ENCODE data around the gene FAM222B. TPM values are rescaled to one million over a fixed set of nuclear protein-coding genes. Genes with fewer than 3 reads are reported as not detected.

Gene FAM222B
- total and polyA plus RNA-seq, 3 experiments from 2014 or later: 19.3 to 21.5 (median 20.6) TPM

DNA sequence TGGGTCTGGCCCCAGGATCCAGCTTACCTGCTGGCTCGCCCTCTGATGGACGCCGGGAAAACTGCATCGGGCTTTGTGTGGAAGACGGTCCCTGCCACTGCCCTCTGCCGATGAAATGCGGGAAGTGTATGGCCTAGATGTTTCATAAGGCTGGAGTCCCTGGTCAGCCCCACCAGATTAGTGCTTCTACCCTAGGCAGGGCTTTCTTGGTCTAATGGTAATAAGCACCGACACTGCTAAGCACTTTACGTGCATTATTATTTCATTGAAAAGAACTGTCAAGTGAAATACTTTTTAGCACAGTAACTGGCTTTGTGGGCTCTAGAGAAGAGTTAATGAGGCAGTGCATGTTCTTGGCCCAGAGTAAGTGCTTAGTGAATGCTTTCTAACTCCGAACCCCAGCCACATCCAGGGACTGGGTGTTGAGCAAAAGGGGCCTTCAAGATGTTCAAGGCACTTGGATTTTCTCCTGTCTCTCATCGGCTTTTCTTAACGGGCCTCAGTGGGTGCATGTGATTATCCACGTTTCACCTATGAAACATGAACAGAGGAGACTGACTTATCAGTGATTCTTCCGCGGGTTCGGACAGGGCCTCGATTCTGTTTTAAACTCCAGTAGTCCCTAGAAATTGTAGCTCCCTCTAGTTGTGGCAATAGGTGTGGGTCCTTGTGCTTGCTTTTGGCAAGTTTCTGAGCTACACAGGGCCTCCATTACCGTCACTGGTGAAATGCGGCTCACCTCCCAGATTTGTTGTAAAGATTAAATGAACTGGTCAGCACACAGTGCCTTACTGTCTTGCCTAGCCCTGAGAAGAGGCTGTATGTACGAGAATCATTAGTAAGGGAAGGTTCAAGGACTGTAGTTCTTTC is 92.2 kb downstream of the FAM222B start:
- H3K4me1 ChIP-seq (ENCODE audit: insufficient read depth, low read length): peaks cover 19% of the 10 kb centered on the region
- no peaks in the 10 kb centered on the region for H3K27me3 ChIP-seq (ENCODE audit: insufficient read depth, low read length, poor library complexity, severe bottlenecking)
- peak overlapping the region in 4 of 8 donors; percentile 33 to 86 (median 58) for H3K27ac Mint-ChIP-seq
- DNase-seq: peak; percentile 81 to 91 (median 84)
- no peaks in the 10 kb centered on the region for H3K9me3 ChIP-seq (ENCODE audit: low read length)
- CTCF ChIA-PET: interaction anchor here (0.6 to 17.0 kb wide), 14 partner anchors 10 to 670 kb away, joined by 3 to 579 read pairs (median 4); partner anchors contain the start of genes NEK8, PROCA1, RPL23A and TLCD1
- no peaks in the 10 kb centered on the region for H3K36me3 ChIP-seq (ENCODE audit: insufficient read depth, low read length)
- H3K9me3 Mint-ChIP-seq: no peaks in the 10 kb centered on the region
- POLR2A ChIA-PET: interaction anchor here (0.6 to 9.2 kb wide), 7 partner anchors 23 to 201 kb away, joined by 3 to 128 read pairs (median 4); partner anchors contain the start of genes NEK8, RPL23A and TLCD1
- no peaks in the 10 kb centered on the region for H3K27me3 Mint-ChIP-seq
- H3K4me1 Mint-ChIP-seq: peaks cover 3 to 21% (median 11%) of the 10 kb centered on the region in 3 donors
- no peak overlapping the region for H3K27ac ChIP-seq (ENCODE audit: low read depth, low read length)
- peaks cover 0 to 23% (median 0%) of the 10 kb centered on the region in 3 donors for H3K36me3 Mint-ChIP-seq
- H3K4me3 Mint-ChIP-seq: peak overlapping the region in 1 of 7 donors; percentile 60
- no peak overlapping the region for H3K4me3 ChIP-seq (ENCODE audit: low read length)

- H3K36me3 ChIP-seq (ENCODE audit: insufficient read depth, low read length): no peaks in the 10 kb centered on the region
- Mint-ChIP-seq H3K27me3 (no peaks in the 10 kb centered on the region), H3K4me3 (peak overlapping the region in 1 of 7 donors; percentile 60), H3K36me3 (peaks cover 0 to 23% (median 0%) of the 10 kb centered on the region in 3 donors), H3K9me3 (no peaks in the 10 kb centered on the region), H3K4me1 (peaks cover 3 to 28% (median 15%) of the 10 kb centered on the region in 3 donors), H3K27ac (peak overlapping the region in 3 of 8 donors; percentile 33 to 86 (median 42))
- CTCF ChIA-PET: interaction anchor here (0.6 to 17.0 kb wide), 12 partner anchors 9 to 670 kb away, joined by 3 to 579 read pairs (median 4); partner anchors contain the start of genes NEK8, PROCA1, RPL23A and SDF2
- DNase-seq: no peak
- peaks cover 27% of the 10 kb centered on the region for H3K4me1 ChIP-seq (ENCODE audit: insufficient read depth, low read length)
- H3K27ac ChIP-seq (ENCODE audit: low read depth, low read length): no peak overlapping the region
- POLR2A ChIA-PET: interaction anchor here (0.6 to 9.2 kb wide), 6 partner anchors 22 to 200 kb away, joined by 3 to 128 read pairs (median 4); partner anchors contain the start of genes NEK8, RPL23A and TLCD1
- no peaks in the 10 kb centered on the region for H3K27me3 ChIP-seq (ENCODE audit: insufficient read depth, low read length, poor library complexity, severe bottlenecking)
- H3K4me3 ChIP-seq (ENCODE audit: low read length): no peak overlapping the region
- H3K9me3 ChIP-seq (ENCODE audit: low read length): no peaks in the 10 kb centered on the region
These were observed 92.9 kb downstream of the FAM222B start for GRCh38 chr17:28749516-28750177.

GRCh38 chr17:28748852-28749515 is 93.6 kb downstream of the FAM222B start:
- no peaks in the 10 kb centered on the region for H3K36me3 ChIP-seq (ENCODE audit: insufficient read depth, low read length)
- ChIA-PET POLR2A (interaction anchor here (1.0 to 9.2 kb wide), 3 partner anchors 21 to 130 kb away, joined by 3 to 128 read pairs (median 6); partner anchors contain the start of genes NEK8, RPL23A and TLCD1), CTCF (interaction anchor here (1.0 to 17.0 kb wide), 9 partner anchors 8 to 368 kb away, joined by 3 to 579 read pairs (median 6); partner anchors contain the start of genes NEK8, RPL23A, SDF2 and SUPT6H)
- Mint-ChIP-seq H3K36me3 (peaks cover 0 to 26% (median 0%) of the 10 kb centered on the region in 3 donors), H3K9me3 (no peaks in the 10 kb centered on the region), H3K27me3 (no peaks in the 10 kb centered on the region), H3K4me1 (peaks cover 3 to 31% (median 17%) of the 10 kb centered on the region in 3 donors), H3K4me3 (no peak overlapping the region), H3K27ac (peak overlapping the region in 3 of 8 donors; percentile 27 to 72 (median 36))
- no peak overlapping the region for H3K27ac ChIP-seq (ENCODE audit: low read depth, low read length)
- no peaks in the 10 kb centered on the region for H3K9me3 ChIP-seq (ENCODE audit: low read length)
- H3K4me3 ChIP-seq (ENCODE audit: low read length): no peak overlapping the region
- peaks cover 30% of the 10 kb centered on the region for H3K4me1 ChIP-seq (ENCODE audit: insufficient read depth, low read length)
- no peak for DNase-seq
- H3K27me3 ChIP-seq (ENCODE audit: insufficient read depth, low read length, poor library complexity, severe bottlenecking): no peaks in the 10 kb centered on the region

GRCh38 chr17:28747801-28748750 is 94.5 kb downstream of the FAM222B start:
- ChIA-PET CTCF (interaction anchor here (1.0 to 17.0 kb wide), 3 partner anchors 16 to 86 kb away, joined by 3 to 579 read pairs (median 49); partner anchors contain the start of genes NEK8, RPL23A, SDF2 and SUPT6H), POLR2A (interaction anchor here (9.2 kb wide), 1 partner anchor 20 kb away, joined by 128 read pairs; the partner anchor contains the start of genes NEK8 and TLCD1)
- no peak for DNase-seq
- Mint-ChIP-seq H3K9me3 (no peaks in the 10 kb centered on the region), H3K27ac (peak overlapping the region in 5 of 8 donors; percentile 5 to 76 (median 31)), H3K36me3 (peaks cover 0 to 26% (median 0%) of the 10 kb centered on the region in 3 donors), H3K4me3 (no peak overlapping the region), H3K4me1 (peaks cover 3 to 33% (median 17%) of the 10 kb centered on the region in 3 donors), H3K27me3 (no peaks in the 10 kb centered on the region)
- Histone ChIP-seq H3K36me3 (ENCODE audit: insufficient read depth, low read length) (no peaks in the 10 kb centered on the region), H3K4me3 (ENCODE audit: low read length) (no peak overlapping the region), H3K27me3 (ENCODE audit: insufficient read depth, low read length, poor library complexity, severe bottlenecking) (no peaks in the 10 kb centered on the region), H3K9me3 (ENCODE audit: low read length) (no peaks in the 10 kb centered on the region), H3K4me1 (ENCODE audit: insufficient read depth, low read length) (peaks cover 35% of the 10 kb centered on the region), H3K27ac (ENCODE audit: low read depth, low read length) (no peak overlapping the region)

- Histone ChIP-seq H3K4me3 (ENCODE audit: low read length) (no peak overlapping the region), H3K27me3 (ENCODE audit: insufficient read depth, low read length, poor library complexity, severe bottlenecking) (no peaks in the 10 kb centered on the region), H3K36me3 (ENCODE audit: insufficient read depth, low read length) (no peaks in the 10 kb centered on the region), H3K27ac (ENCODE audit: low read depth, low read length) (no peak overlapping the region), H3K4me1 (ENCODE audit: insufficient read depth, low read length) (peaks cover 36% of the 10 kb centered on the region), H3K9me3 (ENCODE audit: low read length) (no peaks in the 10 kb centered on the region)
- peak overlapping the region in 2 of 8 donors; percentile 8 to 58 for H3K27ac Mint-ChIP-seq
- peaks cover 0 to 26% (median 0%) of the 10 kb centered on the region in 3 donors for H3K36me3 Mint-ChIP-seq
- peak overlapping the region in 1 of 7 donors; percentile 22 for H3K4me3 Mint-ChIP-seq
- ChIA-PET CTCF (interaction anchor here (2.2 to 17.0 kb wide), 2 partner anchors 16 to 22 kb away, joined by 7 to 579 read pairs; partner anchors contain the start of genes NEK8, RPL23A and TLCD1), POLR2A (interaction anchor here (1.3 to 9.2 kb wide), 2 partner anchors 20 to 35 kb away, joined by 3 to 128 read pairs; partner anchors contain the start of genes NEK8, PROCA1 and TLCD1)
- DNase-seq: no peak
- H3K27me3 Mint-ChIP-seq: no peaks in the 10 kb centered on the region
- H3K4me1 Mint-ChIP-seq: peaks cover 3 to 34% (median 17%) of the 10 kb centered on the region in 3 donors
- H3K9me3 Mint-ChIP-seq: no peaks in the 10 kb centered on the region
These were observed 95.4 kb downstream of the FAM222B start for GRCh38 chr17:28747051-28747691.

GRCh38 chr17:28746611-28747050 is 96.0 kb downstream of the FAM222B start:
- Mint-ChIP-seq H3K4me1 (peaks cover 3 to 34% (median 17%) of the 10 kb centered on the region in 3 donors), H3K9me3 (no peaks in the 10 kb centered on the region), H3K36me3 (peaks cover 0 to 26% (median 0%) of the 10 kb centered on the region in 3 donors), H3K27ac (peak overlapping the region; percentile 50 to 88 (median 77)), H3K4me3 (peak overlapping the region in 5 of 7 donors; percentile 40 to 56 (median 46)), H3K27me3 (no peaks in the 10 kb centered on the region)
- no peak for DNase-seq
- peaks cover 36% of the 10 kb centered on the region for H3K4me1 ChIP-seq (ENCODE audit: insufficient read depth, low read length)
- H3K4me3 ChIP-seq (ENCODE audit: low read length): no peak overlapping the region
- no peaks in the 10 kb centered on the region for H3K9me3 ChIP-seq (ENCODE audit: low read length)
- no peaks in the 10 kb centered on the region for H3K36me3 ChIP-seq (ENCODE audit: insufficient read depth, low read length)
- H3K27ac ChIP-seq (ENCODE audit: low read depth, low read length): peak overlapping the region; percentile 87
- CTCF ChIA-PET: interaction anchor here (1.0 to 17.0 kb wide), 4 partner anchors 17 to 156 kb away, joined by 3 to 579 read pairs (median 6); partner anchors contain the start of genes NEK8, RPL23A and TLCD1
- H3K27me3 ChIP-seq (ENCODE audit: insufficient read depth, low read length, poor library complexity, severe bottlenecking): no peaks in the 10 kb centered on the region
- POLR2A ChIA-PET: interaction anchor here (1.3 to 9.2 kb wide), 2 partner anchors 19 to 35 kb away, joined by 3 to 128 read pairs; partner anchors contain the start of genes NEK8, PROCA1 and TLCD1

All from CD8-positive, alpha-beta memory T cell (primary cell).